GM12865 (cell line): ENCODE measurements around the gene KIAA1328.

ENCODE experiments used
- DNase-seq: peaks from one replicate; pipeline ENCODE4 v3.0.0; 2010; ENCODE audit warnings: low read depth
- H3K4me3 ChIP-seq: 2 replicates; pipeline ENCODE4 v1.5.1; 2011; ENCODE audit warnings: mild to moderate bottlenecking, low read depth, low read length, control low read depth
- CTCF ChIP-seq: IDR thresholded peaks from 2 replicates; pipeline ENCODE4 v1.5.1; 2011; ENCODE audit warnings: low read length, control low read depth, low read depth, inconsistent platforms; ENCODE audit not compliant: insufficient read depth; ENCODE audit errors: missing control alignments

KIAA1328 gene

GRCh38 chr18:36798738-36799473 is 30.0 kb upstream of the KIAA1328 start:
- H3K4me3 ChIP-seq = no peak overlapping the region
- DNase-seq = no peak
- no peak for TF ChIP-seq CTCF

GRCh38 chr18:36805105-36805504 is 23.8 kb upstream of the KIAA1328 start:
- no peak for DNase-seq
- TF ChIP-seq CTCF = no peak
- H3K4me3 ChIP-seq = no peak overlapping the region

- no peak for DNase-seq
These were observed 20.2 kb upstream of the KIAA1328 start for GRCh38 chr18:36808681-36809080.

GRCh38 chr18:36809590-36810381 is 19.1 kb upstream of the KIAA1328 start:
- peak; percentile 76 for TF ChIP-seq CTCF
- no peak overlapping the region for H3K4me3 ChIP-seq

More at GRCh38 chr18:36808681-36809080, 20.2 kb upstream of the KIAA1328 start:
- H3K4me3 ChIP-seq = no peak overlapping the region
- no peak for TF ChIP-seq CTCF

GRCh38 chr18:36811430-36811829 is 17.5 kb upstream of the KIAA1328 start:
- no peak for DNase-seq
- TF ChIP-seq CTCF = no peak
- no peak overlapping the region for H3K4me3 ChIP-seq

More at GRCh38 chr18:36809590-36810381, 19.1 kb upstream of the KIAA1328 start:
- DNase-seq = peak; percentile 78

- DNase-seq = no peak
- no peak for TF ChIP-seq CTCF
- H3K4me3 ChIP-seq = no peak overlapping the region
These were observed 17.0 kb upstream of the KIAA1328 start for GRCh38 chr18:36811955-36812354.
